ENCODE data around the gene AMN. TPM values are rescaled to one million over a fixed set of nuclear protein-coding genes. Genes with fewer than 3 reads are reported as not detected.

The AMN gene
- total RNA-seq, 4 donors from 2014 or later = 0.11 to 0.32 TPM; not detected in 2

DNA sequence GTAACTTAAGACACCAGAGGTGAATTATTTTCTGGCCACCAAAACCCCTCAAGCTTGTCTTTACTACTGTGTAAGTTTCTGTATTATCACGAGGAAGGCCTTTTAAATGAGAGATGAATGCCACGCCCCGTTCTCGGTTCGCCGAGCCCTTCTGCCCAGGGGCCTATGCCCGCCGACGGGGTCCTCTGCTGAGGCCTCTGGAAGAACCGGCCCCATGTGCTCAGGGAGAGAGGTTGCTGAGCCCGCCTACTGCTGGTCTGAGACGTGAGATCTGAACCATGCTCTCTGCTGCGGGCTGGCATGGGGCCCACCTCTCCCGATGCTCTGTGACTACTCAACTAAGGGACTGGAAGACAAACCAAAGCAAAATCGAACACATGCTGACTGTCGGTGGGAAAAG is 21.0 kb downstream of the AMN start:
- intact Hi-C loops (cut with DNase I) = no loop called here

GRCh38 chr14:102943979-102944378 is 21.5 kb downstream of the AMN start:
- peaks cover 2 to 27% (median 22%) of the 10 kb centered on the region in 4 donors for H3K4me1 ChIP-seq
- H3K4me3 ChIP-seq = no peak overlapping the region
- H3K27ac ChIP-seq (replicated peaks in 1 of 4) = no peak overlapping the region
- no peaks in the 10 kb centered on the region for H3K9me3 ChIP-seq
- intact Hi-C loops (cut with DNase I) = no loop called here
- H3K36me3 ChIP-seq = peaks cover 66 to 95% (median 92%) of the 10 kb centered on the region in 4 donors
- 95% methylated on average over 12 of the region's 15 CpGs for WGBS
- no peak for TF ChIP-seq POLR2AphosphoS5 (IDR thresholded peaks at IDR 0.05)
- TF ChIP-seq EP300 (IDR thresholded peaks at IDR 0.05) = no peak
- TF ChIP-seq POLR2A (IDR thresholded peaks at IDR 0.05; ENCODE audit: low read depth) = no peak
- TF ChIP-seq CTCF (IDR thresholded peaks at IDR 0.05) = no peak
- no peak for DNase-seq (ENCODE audit: extremely low spot score)
- no peaks in the 10 kb centered on the region for H3K27me3 ChIP-seq

More for the DNA sequence above, 21.0 kb downstream of the AMN start:
- no peak overlapping the region for H3K27ac ChIP-seq (replicated peaks in 1 of 4)
- H3K4me1 ChIP-seq = peaks cover 0 to 22% (median 17%) of the 10 kb centered on the region in 4 donors
- peaks cover 64 to 95% (median 91%) of the 10 kb centered on the region in 4 donors for H3K36me3 ChIP-seq
- WGBS = 78% methylated on average over 5 of the region's 16 CpGs
- no peaks in the 10 kb centered on the region for H3K27me3 ChIP-seq
- no peak for DNase-seq (ENCODE audit: extremely low spot score)
- TF ChIP-seq POLR2A (IDR thresholded peaks at IDR 0.05; ENCODE audit: low read depth) (no peak), POLR2AphosphoS5 (IDR thresholded peaks at IDR 0.05) (no peak), EP300 (IDR thresholded peaks at IDR 0.05) (no peak)
- no peaks in the 10 kb centered on the region for H3K9me3 ChIP-seq
- no peak overlapping the region for H3K4me3 ChIP-seq

- Histone ChIP-seq H3K4me1 (peaks cover 9 to 35% (median 29%) of the 10 kb centered on the region in 4 donors), H3K27me3 (no peaks in the 10 kb centered on the region), H3K36me3 (peaks cover 65 to 95% (median 92%) of the 10 kb centered on the region in 4 donors), H3K4me3 (no peak overlapping the region), H3K9me3 (no peaks in the 10 kb centered on the region), H3K27ac (replicated peaks in 1 of 4) (no peak overlapping the region)
- DNase-seq (ENCODE audit: extremely low spot score) = no peak
- 92% methylated on average over 31 of the region's 36 CpGs for WGBS
- intact Hi-C loops (cut with DNase I) = no loop called here
- TF ChIP-seq CTCF (IDR thresholded peaks at IDR 0.05) = no peak
- TF ChIP-seq POLR2A (IDR thresholded peaks at IDR 0.05; ENCODE audit: low read depth) = no peak
- no peak for TF ChIP-seq EP300 (IDR thresholded peaks at IDR 0.05)
- no peak for TF ChIP-seq POLR2AphosphoS5 (IDR thresholded peaks at IDR 0.05)
Measured at GRCh38 chr14:102944448-102945330, 22.2 kb downstream of the AMN start.

DNA sequence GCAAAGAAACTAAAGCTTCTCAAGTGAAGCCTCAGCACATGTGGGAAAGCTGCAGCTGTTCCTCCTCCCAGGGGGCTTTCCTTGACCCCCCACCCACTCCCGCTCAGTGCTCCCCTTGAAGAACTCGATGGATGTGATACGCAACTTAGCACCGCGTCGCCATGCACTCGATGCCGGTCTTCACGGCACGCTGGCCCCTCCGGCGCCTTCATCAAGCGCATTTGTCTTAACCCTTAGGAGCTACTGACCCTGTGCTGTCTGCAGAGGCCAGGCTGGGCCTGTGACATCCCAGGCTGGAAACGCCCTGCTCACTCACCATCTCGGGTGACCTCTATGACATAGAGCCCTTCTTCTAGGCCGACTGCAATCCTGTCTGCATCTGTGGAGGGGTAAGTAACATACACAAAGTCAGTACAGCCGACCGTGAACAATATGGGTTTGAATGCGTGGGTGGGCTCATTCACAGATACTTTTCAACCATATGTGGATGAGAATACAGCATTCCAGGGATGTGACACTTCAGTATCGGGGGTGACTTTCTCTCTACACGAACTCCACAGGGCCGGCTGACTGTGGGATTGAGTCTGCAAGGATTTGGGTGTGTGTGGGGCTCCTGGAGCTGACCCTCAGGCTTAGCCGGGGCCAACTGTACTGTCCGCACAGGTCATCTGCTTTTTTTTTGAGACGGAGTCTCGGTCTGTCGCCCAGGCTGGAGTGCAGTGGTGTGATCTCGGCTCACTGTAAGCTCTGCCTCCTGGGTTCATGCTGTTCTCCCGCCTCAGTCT is 23.1 kb downstream of the AMN start:
- Histone ChIP-seq H3K27me3 (no peaks in the 10 kb centered on the region), H3K9me3 (no peaks in the 10 kb centered on the region), H3K4me3 (no peak overlapping the region), H3K4me1 (peaks cover 15 to 35% (median 31%) of the 10 kb centered on the region in 4 donors), H3K27ac (replicated peaks in 1 of 4) (no peak overlapping the region), H3K36me3 (peaks cover 69 to 97% (median 93%) of the 10 kb centered on the region in 4 donors)
- intact Hi-C loops (cut with DNase I) = no loop called here
- 89% methylated on average over 29 of the region's 29 CpGs for WGBS
- DNase-seq (ENCODE audit: extremely low spot score) = no peak
- TF ChIP-seq POLR2A (IDR thresholded peaks at IDR 0.05; ENCODE audit: low read depth) (no peak), EP300 (IDR thresholded peaks at IDR 0.05) (no peak), POLR2AphosphoS5 (IDR thresholded peaks at IDR 0.05) (no peak), CTCF (IDR thresholded peaks at IDR 0.05) (no peak)
